HG02610 (cell line): ENCODE measurements around the gene TSPAN4.

Experiments
- ATAC-seq: cut with Tn5 transposase; IDR thresholded peaks from one replicate; pipeline ENCODE4 v1.9.1; 2021; ENCODE audit warnings: mild to moderate bottlenecking, moderate library complexity; ENCODE audit not compliant: unreplicated experiment

TSPAN4 gene

DNA sequence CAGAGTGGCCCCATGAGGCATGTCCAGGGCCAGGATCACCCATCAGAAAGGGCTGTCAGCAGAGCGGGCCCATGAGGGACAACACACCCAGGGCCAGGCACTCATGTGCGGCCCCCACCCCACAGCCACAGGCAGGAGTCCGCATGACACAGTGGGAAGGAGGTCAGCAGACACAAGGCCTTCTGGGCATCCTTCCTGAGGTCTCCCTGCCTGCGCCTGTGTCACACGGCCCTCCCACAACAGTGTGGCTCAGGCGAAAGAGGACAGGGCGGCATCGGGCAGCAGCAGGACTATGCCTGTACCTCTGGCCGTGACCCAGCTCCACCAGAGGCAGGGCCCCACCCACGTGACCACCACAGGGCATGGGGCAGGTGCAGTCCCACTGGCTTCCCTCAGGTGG lies 40.9 kb downstream of the TSPAN4 start:
- ATAC-seq = no peak

GRCh38 chr11:884578-885070 lies 42.0 kb downstream of the TSPAN4 start:
- no peak for ATAC-seq

GRCh38 chr11:886568-886967 lies 43.9 kb downstream of the TSPAN4 start:
- ATAC-seq = no peak

GRCh38 chr11:887589-887988 lies 44.9 kb downstream of the TSPAN4 start:
- ATAC-seq = no peak

DNA sequence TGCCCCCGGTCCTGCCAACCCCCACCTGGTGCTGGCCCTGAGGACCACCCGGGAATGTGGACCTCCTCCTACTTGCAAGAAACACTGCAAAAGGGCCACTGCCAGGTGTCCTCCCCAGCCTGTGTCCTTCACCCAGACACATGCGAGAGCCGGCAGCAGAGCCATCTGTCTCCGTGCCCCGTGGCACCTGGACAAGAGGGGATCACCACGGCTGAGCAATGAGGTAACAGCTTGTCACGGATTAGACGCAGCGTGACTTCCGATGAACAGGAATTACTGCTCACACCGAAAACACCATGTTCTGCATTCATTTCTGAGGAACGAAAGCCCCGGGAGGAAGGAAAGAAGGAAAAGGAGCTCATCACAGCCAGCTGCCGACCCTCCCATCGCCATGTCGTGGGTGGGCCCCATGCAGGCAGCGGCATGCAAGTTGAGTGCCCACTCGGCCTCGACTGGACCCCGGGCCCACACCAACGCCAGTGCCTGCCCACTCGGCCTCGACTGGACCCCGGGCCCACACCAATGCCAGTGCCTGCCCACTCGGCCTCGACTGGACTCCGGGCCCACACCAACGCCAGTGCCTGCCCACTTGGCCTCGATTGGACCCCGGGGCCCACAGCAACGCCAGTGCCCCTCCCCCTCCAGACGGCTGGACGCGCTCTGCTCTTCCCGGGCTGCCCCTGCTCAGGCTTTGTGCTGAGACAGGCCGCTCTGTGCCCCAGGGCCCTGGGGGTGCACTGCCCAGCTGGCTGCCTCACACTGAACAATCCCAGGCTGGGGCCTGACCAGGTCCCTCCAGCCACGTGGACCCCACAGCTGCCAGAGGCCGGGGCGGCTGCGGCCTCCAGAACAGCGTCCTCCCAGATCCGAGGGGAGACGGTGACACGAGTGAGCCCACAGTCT lies 45.9 kb downstream of the TSPAN4 start:
- ATAC-seq = no peak

- no peak for ATAC-seq
Observed at GRCh38 chr11:889257-889656, 46.6 kb downstream of the TSPAN4 start.

DNA sequence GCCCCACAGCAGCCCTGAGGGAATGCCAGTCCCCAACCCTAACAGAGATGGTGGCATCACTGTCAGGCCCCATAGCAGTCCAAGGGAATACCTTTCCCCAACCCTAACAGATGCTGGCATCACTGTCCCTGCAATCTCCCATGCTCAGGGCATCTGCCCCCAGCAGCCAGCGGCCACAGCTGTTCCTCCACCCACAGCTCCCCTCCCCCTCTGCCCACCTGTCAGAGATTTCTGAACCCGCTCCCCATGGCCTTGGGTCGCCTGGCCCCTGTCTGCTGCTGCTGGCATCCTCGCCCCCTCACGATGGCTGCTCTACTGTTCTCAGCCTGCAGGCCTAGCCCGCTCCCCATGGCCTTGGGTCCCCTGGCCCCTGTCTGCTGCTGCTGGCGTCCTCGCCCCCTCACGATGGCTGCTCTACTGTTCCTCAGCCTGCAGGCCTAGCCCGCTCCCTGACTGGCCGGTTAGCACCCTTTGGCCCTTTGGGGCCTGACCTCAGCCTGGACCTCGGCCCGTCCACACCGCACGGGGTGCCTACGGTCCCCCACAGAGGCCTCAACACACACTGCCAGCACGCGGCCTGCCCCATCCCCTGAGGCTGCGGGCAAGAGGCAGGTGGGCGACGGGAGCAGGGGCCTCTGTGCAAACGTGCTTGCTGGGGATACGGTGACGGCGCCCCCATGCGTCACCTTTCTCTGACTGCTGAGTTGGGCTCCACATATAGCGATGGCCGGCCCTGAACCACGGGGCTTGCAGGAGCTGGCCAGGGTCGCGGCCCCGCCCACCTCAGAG lies 47.2 kb downstream of the TSPAN4 start:
- no peak for ATAC-seq

- no peak for ATAC-seq
Observed at GRCh38 chr11:890794-891540, 48.3 kb downstream of the TSPAN4 start.

GRCh38 chr11:893008-893654 lies 50.5 kb downstream of the TSPAN4 start:
- no peak for ATAC-seq

GRCh38 chr11:894575-895201 lies 52.0 kb downstream of the TSPAN4 start:
- ATAC-seq = no peak

- no peak for ATAC-seq
Observed at GRCh38 chr11:895331-896110, 52.9 kb downstream of the TSPAN4 start.

- no peak for ATAC-seq
Observed at GRCh38 chr11:897253-898142, 54.8 kb downstream of the TSPAN4 start.

- no peak for ATAC-seq
Observed at GRCh38 chr11:898143-898511, 55.5 kb downstream of the TSPAN4 start.

- no peak for ATAC-seq
Observed at GRCh38 chr11:898540-899190, 56.0 kb downstream of the TSPAN4 start.

GRCh38 chr11:899724-900123 lies 57.1 kb downstream of the TSPAN4 start:
- no peak for ATAC-seq

DNA sequence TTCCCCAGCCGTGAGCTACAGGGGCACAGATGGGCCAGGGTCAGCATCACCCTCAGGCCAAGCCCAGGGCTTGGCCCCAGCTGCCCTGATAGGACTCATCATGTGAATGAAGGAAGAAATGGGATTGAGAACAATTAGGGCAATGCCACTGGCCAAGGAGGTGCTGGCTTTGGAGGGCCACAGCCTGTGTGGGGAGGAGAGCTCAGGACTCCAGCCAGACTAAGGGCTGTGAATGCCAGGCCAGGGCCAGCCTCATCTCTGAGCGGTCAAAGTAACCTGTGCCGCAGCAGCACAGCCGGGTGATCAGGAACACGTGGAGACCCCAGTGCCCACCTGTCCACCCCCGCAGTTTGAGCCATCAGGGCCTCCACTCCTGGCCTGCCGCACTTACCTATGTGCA lies 57.9 kb downstream of the TSPAN4 start:
- no peak for ATAC-seq

DNA sequence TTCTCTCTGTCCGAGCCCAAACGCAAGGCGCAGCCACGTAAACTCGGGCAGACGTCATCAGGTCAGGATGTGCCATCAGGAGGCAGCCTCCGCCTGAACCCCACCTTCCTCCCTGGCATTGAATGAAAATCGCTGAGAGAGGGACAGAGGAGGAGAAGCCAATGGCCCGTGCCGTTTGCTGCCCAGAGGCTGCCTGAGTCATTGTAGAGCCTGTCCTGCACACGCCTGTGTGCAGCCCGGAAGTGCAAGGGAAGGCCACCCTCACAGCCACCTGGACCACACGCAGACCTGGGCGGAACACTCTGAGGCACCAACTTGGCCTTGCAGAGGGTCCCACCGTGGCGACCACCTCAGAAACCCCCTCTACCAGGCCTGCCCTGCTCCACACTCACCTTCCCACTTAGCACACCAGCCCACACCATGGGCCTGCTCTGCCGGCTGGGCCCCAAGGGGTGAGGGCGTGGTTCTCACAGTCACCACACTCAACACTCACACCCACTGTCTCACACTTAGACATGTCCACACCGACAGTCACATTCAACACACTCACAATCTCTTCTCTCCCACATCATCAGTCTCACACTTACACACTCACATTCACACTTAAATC lies 58.9 kb downstream of the TSPAN4 start:
- ATAC-seq = no peak

DNA sequence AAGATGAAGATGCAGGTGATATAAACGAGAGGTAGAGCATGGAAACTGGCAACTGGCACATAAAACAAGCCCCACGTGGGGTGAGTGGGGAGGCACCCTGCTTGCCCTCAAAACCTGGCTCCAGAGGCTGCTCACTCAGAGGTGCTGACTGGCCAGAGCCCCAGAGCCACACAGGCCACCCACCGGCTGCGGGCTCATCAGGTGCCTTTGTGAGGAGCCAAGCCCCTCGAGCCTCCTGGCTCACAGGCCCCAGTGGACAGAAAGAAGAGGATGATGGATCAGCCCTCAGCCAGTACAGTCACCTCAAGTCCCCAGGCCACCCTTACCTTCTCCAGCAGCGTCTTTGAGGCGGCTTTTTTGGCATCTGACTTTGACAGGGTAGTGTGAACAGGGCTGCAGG lies 61.7 kb downstream of the TSPAN4 start:
- no peak for ATAC-seq
